Keratinocyte (primary cell): ENCODE data around the gene CMAS.

Source experiments
- CTCF ChIP-seq, 3 experiments: IDR thresholded peaks in 1 of 3; conservative IDR thresholded peaks in 1 of 3; optimal IDR thresholded peaks in 1 of 3; 2 replicates in 2 of 3; 3 replicates in 1 of 3; pipeline versions ENCODE3 to v1.5.1; 2011; ENCODE audit warnings: low read length in 3 of 3, mild to moderate bottlenecking in 3 of 3, moderate library complexity in 2 of 3, control low read depth in 1 of 3, inconsistent platforms in 1 of 3; ENCODE audit not compliant: insufficient read depth in 2 of 3; ENCODE audit errors: extremely low read depth in 1 of 3
- EZH2 ChIP-seq: IDR thresholded peaks from one replicate; pipeline ENCODE4 v1.6.1; 2012; ENCODE audit warnings: inconsistent platforms, mild to moderate bottlenecking, low read length, moderate library complexity

GRCh38 chr12:22016982-22017381, 29.0 kb upstream of the CMAS start:
- TF ChIP-seq CTCF (optimal IDR thresholded peaks at IDR 0.05 in 1 of 3, IDR thresholded peaks at IDR 0.05 in 1 of 3, conservative IDR thresholded peaks at IDR 0.05 in 1 of 3; ENCODE audit: extremely low read depth in 1 of 3, insufficient read depth in 2 of 3, low read length in 3 of 3) (no peak), EZH2 (no peak)
